K562 (cell line): ENCODE measurements around the gene SNUPN. TPM values are rescaled to one million over a fixed set of nuclear protein-coding genes. Genes with fewer than 3 reads are reported as not detected.

Experiments used
- REST ChIP-seq, 2 experiments: fragments of 450-650 bp; formaldehyde crosslinking in 1 of 2; IDR thresholded peaks; 2 replicates each; pipeline versions ENCODE4 v1.4.0 to v1.6.1; 2014 to 2020; ENCODE audit warnings: mild to moderate bottlenecking in 2 of 2, borderline replicate concordance in 1 of 2, low read depth in 1 of 2
- SMARCA4 ChIP-seq: fragments of 450-650 bp; IDR thresholded peaks from 2 replicates; pipeline ENCODE4 v1.6.1; 2016
- ZNF778 ChIP-seq: fragments of 450-650 bp; formaldehyde crosslinking; IDR thresholded peaks from 2 replicates; pipeline ENCODE4 v1.4.0; 2020; ENCODE audit warnings: mild to moderate bottlenecking, moderate library complexity
- polyA plus RNA-seq, 8 experiments: library from polyadenylated mRNA; depleted of rRNA in 4 of 8; stranded (reverse) in 5 of 8; unstranded in 3 of 8; fragments of >200 nt; fragmentation: Nextera tagmentation in 2 of 8; fragmentation: Illumina TruSeq in 1 of 8; extraction: Ambion mirVana in 2 of 8; extraction: Trizol in 1 of 8; gene quantifications; 2 replicates each; pipeline versions ENCODE4 v1.2.1 to v1.2.3, GENCODE V29; 2011 to 2014; ENCODE audit warnings: inconsistent platforms in 1 of 8, missing spikeins in 1 of 8
- total RNA-seq, 7 experiments: library from RNA; depleted of rRNA in 6 of 7; stranded (reverse); fragments of >200 nt in 6 of 7; fragmentation: Illumina TruSeq in 2 of 7; extraction: Trizol in 2 of 7; gene quantifications; 2 replicates each; pipeline versions ENCODE4 v1.2.1 to v1.2.3, GENCODE V29; 2011 to 2021; ENCODE audit warnings: low replicate concordance in 1 of 7
- TF ChIP-seq, protein P1 (sequence below), 2 experiments: fragments of 450-650 bp in 1 of 2; sonication (generic) in 1 of 2; formaldehyde crosslinking in 1 of 2; IDR thresholded peaks; 2 replicates each; pipeline versions ENCODE4 v1.7.1 to v1.9.0; 2016 to 2022; ENCODE audit warnings: inconsistent platforms in 1 of 2, mild to moderate bottlenecking in 1 of 2, missing genetic modification reagents in 1 of 2
- TF ChIP-seq, protein P2 (sequence below): sonication (generic); formaldehyde crosslinking; IDR thresholded peaks from 2 replicates; pipeline ENCODE4 v1.4.0; 2020; ENCODE audit warnings: mild to moderate bottlenecking, missing genetic modification reagents

The SNUPN gene
- total and polyA plus RNA-seq, 9 of the 15 experiments (the other 6 are each of a cell fraction or from before 2014, with no cell fraction given) = 32.2 to 78.3 (median 40.0) TPM

- TF ChIP-seq, protein P1, sequence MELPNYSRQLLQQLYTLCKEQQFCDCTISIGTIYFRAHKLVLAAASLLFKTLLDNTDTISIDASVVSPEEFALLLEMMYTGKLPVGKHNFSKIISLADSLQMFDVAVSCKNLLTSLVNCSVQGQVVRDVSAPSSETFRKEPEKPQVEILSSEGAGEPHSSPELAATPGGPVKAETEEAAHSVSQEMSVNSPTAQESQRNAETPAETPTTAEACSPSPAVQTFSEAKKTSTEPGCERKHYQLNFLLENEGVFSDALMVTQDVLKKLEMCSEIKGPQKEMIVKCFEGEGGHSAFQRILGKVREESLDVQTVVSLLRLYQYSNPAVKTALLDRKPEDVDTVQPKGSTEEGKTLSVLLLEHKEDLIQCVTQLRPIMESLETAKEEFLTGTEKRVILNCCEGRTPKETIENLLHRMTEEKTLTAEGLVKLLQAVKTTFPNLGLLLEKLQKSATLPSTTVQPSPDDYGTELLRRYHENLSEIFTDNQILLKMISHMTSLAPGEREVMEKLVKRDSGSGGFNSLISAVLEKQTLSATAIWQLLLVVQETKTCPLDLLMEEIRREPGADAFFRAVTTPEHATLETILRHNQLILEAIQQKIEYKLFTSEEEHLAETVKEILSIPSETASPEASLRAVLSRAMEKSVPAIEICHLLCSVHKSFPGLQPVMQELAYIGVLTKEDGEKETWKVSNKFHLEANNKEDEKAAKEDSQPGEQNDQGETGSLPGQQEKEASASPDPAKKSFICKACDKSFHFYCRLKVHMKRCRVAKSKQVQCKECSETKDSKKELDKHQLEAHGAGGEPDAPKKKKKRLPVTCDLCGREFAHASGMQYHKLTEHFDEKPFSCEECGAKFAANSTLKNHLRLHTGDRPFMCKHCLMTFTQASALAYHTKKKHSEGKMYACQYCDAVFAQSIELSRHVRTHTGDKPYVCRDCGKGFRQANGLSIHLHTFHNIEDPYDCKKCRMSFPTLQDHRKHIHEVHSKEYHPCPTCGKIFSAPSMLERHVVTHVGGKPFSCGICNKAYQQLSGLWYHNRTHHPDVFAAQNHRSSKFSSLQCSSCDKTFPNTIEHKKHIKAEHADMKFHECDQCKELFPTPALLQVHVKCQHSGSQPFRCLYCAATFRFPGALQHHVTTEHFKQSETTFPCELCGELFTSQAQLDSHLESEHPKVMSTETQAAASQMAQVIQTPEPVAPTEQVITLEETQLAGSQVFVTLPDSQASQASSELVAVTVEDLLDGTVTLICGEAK (IDR thresholded peaks at IDR 0.05) = no peak
- TF ChIP-seq, protein P1 (CRISPR knock-in tag; IDR thresholded peaks at IDR 0.05) = no peak
- TF ChIP-seq, protein P2, sequence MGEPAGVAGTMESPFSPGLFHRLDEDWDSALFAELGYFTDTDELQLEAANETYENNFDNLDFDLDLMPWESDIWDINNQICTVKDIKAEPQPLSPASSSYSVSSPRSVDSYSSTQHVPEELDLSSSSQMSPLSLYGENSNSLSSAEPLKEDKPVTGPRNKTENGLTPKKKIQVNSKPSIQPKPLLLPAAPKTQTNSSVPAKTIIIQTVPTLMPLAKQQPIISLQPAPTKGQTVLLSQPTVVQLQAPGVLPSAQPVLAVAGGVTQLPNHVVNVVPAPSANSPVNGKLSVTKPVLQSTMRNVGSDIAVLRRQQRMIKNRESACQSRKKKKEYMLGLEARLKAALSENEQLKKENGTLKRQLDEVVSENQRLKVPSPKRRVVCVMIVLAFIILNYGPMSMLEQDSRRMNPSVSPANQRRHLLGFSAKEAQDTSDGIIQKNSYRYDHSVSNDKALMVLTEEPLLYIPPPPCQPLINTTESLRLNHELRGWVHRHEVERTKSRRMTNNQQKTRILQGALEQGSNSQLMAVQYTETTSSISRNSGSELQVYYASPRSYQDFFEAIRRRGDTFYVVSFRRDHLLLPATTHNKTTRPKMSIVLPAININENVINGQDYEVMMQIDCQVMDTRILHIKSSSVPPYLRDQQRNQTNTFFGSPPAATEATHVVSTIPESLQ = no peak
- TF ChIP-seq REST (IDR thresholded peaks at IDR 0.05; ENCODE audit: borderline replicate concordance) = no peak
- TF ChIP-seq REST (CRISPR knock-in tag; IDR thresholded peaks at IDR 0.05; ENCODE audit: low read depth) = no peak
- TF ChIP-seq SMARCA4 = no peak
- no peak for TF ChIP-seq ZNF778 (CRISPR knock-in tag)
Observed at GRCh38 chr15:75578948-75579920, 46.3 kb downstream of the SNUPN start, which contains the start of gene PTPN9 (continued).
